HepG2 (cell line): ENCODE data around the gene GPR17. TPM values are rescaled to one million over a fixed set of nuclear protein-coding genes. Genes with fewer than 3 reads are reported as not detected.

Experiments used
- ATAC-seq: fragments of 200-7000 bp; cut with Tn5 transposase; 3 replicates; pipeline ENCODE4 v1.9.1; 2020; ENCODE audit warnings: mild to moderate bottlenecking, moderate library complexity
- BruUV-seq: library from RNA; stranded (reverse); fragments of 400-500 nt; replicated peaks from 2 replicates; lab custom pipeline; 2021; lab: Mats Ljungman, UMichigan
- CTCF ChIA-PET: fragments of 300-600 bp; formaldehyde crosslinking; extraction: SDS; loops from one replicate; lab custom pipeline; 2021; ENCODE audit warnings: low total read pairs, inconsistent platforms, low intra/inter-chr PET ratio; lab: Yijun Ruan, JAX
- POLR2A ChIA-PET: fragments of 350-600 bp; sonication (Branson Sonifier 250); formaldehyde crosslinking; loops from one replicate; lab custom pipeline; 2020; ENCODE audit warnings: antibody characterized with exemption, inconsistent platforms; lab: Yijun Ruan, JAX
- DNase-seq: peaks from one replicate; pipeline ENCODE4 v3.0.0-alpha.2; 2015; ENCODE audit warnings: low spot score
- FAIRE-seq: peaks from 3 replicates; lab custom pipeline; 2011; peaks lifted over from hg19 to GRCh38; lab: Jason Lieb, UNC
- H2AFZ ChIP-seq: one replicate; pipeline ENCODE4 v1.6.1; 2011; ENCODE audit warnings: low read length, inconsistent platforms
- H3K27ac ChIP-seq: fragments of 300-600 bp; 3 replicates; pipeline ENCODE4 v1.8.0; 2011; ENCODE audit warnings: mixed run types, mild to moderate bottlenecking, mixed read lengths, low read length, inconsistent platforms; ENCODE audit not compliant: insufficient read depth; ENCODE audit errors: extremely low read length
- H3K27me3 ChIP-seq, 2 experiments: fragments of 200-600 bp in 1 of 2; 2 replicates in 1 of 2; 3 replicates in 1 of 2; pipeline versions ENCODE4 v1.6.0 to v1.8.0; 2011; ENCODE audit warnings: low read length in 2 of 2, mild to moderate bottlenecking in 2 of 2, moderate library complexity in 2 of 2, inconsistent platforms in 1 of 2; ENCODE audit not compliant: insufficient read depth in 2 of 2, control insufficient read depth in 1 of 2
- H3K36me3 ChIP-seq, 2 experiments: fragments of 200-600 bp in 1 of 2; replicated peaks in 1 of 2; 2 replicates in 1 of 2; 3 replicates in 1 of 2; pipeline versions ENCODE4 v1.5.1 to v1.8.0; 2011; ENCODE audit warnings: low read length in 2 of 2, inconsistent platforms in 1 of 2; ENCODE audit not compliant: insufficient read depth in 2 of 2, control insufficient read depth in 1 of 2
- H3K4me1 ChIP-seq: 2 replicates; pipeline ENCODE4 v1.5.1; 2012; ENCODE audit warnings: low read length, inconsistent platforms; ENCODE audit not compliant: insufficient read depth
- H3K4me2 ChIP-seq: 2 replicates; pipeline ENCODE4 v1.6.0; 2011; ENCODE audit warnings: low read depth, low read length, inconsistent platforms
- H3K4me3 ChIP-seq, 3 experiments: fragments of 200-600 bp in 1 of 3; sonication (generic), shearing (Covaris generic) in 1 of 3; replicated peaks in 1 of 3; 2 replicates each; pipeline ENCODE4 v1.5.1; 2011 to 2016; ENCODE audit warnings: low read length in 3 of 3, inconsistent platforms in 2 of 3, low read depth in 2 of 3, mild to moderate bottlenecking in 2 of 3, control low read depth in 1 of 3, mixed read lengths in 1 of 3; ENCODE audit not compliant: insufficient read depth in 1 of 3
- H3K79me2 ChIP-seq: one replicate; pipeline ENCODE4 v1.6.1; 2011; ENCODE audit warnings: low read length, inconsistent platforms; ENCODE audit not compliant: insufficient read depth
- H3K9ac ChIP-seq: 2 replicates; pipeline ENCODE4 v1.6.0; 2011; ENCODE audit warnings: mild to moderate bottlenecking, low read depth, low read length, inconsistent platforms; ENCODE audit not compliant: insufficient read depth
- H3K9me3 ChIP-seq: 2 replicates; pipeline ENCODE4 v1.5.1; 2012; ENCODE audit warnings: mild to moderate bottlenecking, low read length
- H4K20me1 ChIP-seq: 2 replicates; pipeline ENCODE4 v1.6.0; 2011; ENCODE audit warnings: inconsistent platforms, mild to moderate bottlenecking, low read length, moderate library complexity; ENCODE audit not compliant: insufficient read depth
- CREB3 ChIP-seq: sonication (generic); formaldehyde crosslinking; IDR thresholded peaks from 2 replicates; pipeline ENCODE4 v1.5.0; 2020; ENCODE audit warnings: missing genetic modification reagents
- HNRNPK ChIP-seq: fragments of 200-400 bp; formaldehyde crosslinking; IDR thresholded peaks from 2 replicates; pipeline ENCODE4 v1.6.1; 2018; ENCODE audit warnings: low read length, low read depth, moderate library complexity, mild to moderate bottlenecking; ENCODE audit not compliant: poor library complexity, severe bottlenecking
- PHB2 ChIP-seq: fragments of 450-650 bp; IDR thresholded peaks from 2 replicates; pipeline ENCODE4 v1.6.1; 2018; ENCODE audit not compliant: partially characterized antibody
- THAP8 ChIP-seq: sonication (generic); formaldehyde crosslinking; IDR thresholded peaks from 2 replicates; pipeline ENCODE4 v1.5.1; 2020; ENCODE audit warnings: missing genetic modification reagents, mild to moderate bottlenecking, borderline replicate concordance
- ZBTB7B ChIP-seq: sonication (generic); formaldehyde crosslinking; IDR thresholded peaks from 2 replicates; pipeline ENCODE4 v1.4.0; 2020; ENCODE audit warnings: missing genetic modification reagents
- ZFP82 ChIP-seq: sonication (generic); formaldehyde crosslinking; IDR thresholded peaks from 2 replicates; pipeline ENCODE4 v1.5.1; 2020; ENCODE audit warnings: mild to moderate bottlenecking, missing genetic modification reagents, borderline replicate concordance
- ZNF629 ChIP-seq: sonication (generic); formaldehyde crosslinking; conservative IDR thresholded peaks from 2 replicates; pipeline ENCODE4 v1.5.0; 2020; ENCODE audit warnings: missing genetic modification reagents
- ZSCAN20 ChIP-seq: sonication (generic); formaldehyde crosslinking; IDR thresholded peaks from 2 replicates; pipeline ENCODE4 v1.4.0; 2020; ENCODE audit warnings: missing genetic modification reagents, mild to moderate bottlenecking, borderline replicate concordance
- WGBS: methylation state at CpG from one replicate; pipeline ENCODE4 v1.1.6; 2017; ENCODE audit warnings: low lambda C conversion rate; 5-methylcytosine and 5-hydroxymethylcytosine counted together
- in situ Hi-C: cut with HindIII; loops from 2 replicates; pipeline ENCODE4 v1.10.0; 2017; ENCODE audit warnings: low pct_unique_long_range_greater_than_20kb; ENCODE audit not compliant: extremely low pct_ligation_motif_present
- intact Hi-C: fragments of 100-400 bp; cut with micrococcal nuclease; formaldehyde crosslinking; loops from one replicate; pipeline ENCODE4 v1.10.0; 2022; ENCODE audit not compliant: unreplicated experiment
- polyA plus RNA-seq, 8 experiments: library from polyadenylated mRNA; depleted of rRNA in 3 of 8; stranded (reverse) in 7 of 8; unstranded in 1 of 8; fragments of >200 nt; fragmentation: Illumina TruSeq in 4 of 8; extraction: Trizol in 4 of 8; gene quantifications; 2 replicates each; pipeline versions ENCODE4 v1.2.1 to v1.2.3, GENCODE V29; 2011 to 2016; ENCODE audit warnings: low read depth in 4 of 8, missing spikeins in 1 of 8, mixed read lengths in 1 of 8; ENCODE audit not compliant: insufficient read depth in 1 of 8
- total RNA-seq, 5 experiments: library from RNA; depleted of rRNA; stranded (reverse); fragments of >200 nt; fragmentation: Illumina TruSeq; extraction: Trizol; gene quantifications; 2 replicates each; pipeline ENCODE4 v1.2.3, GENCODE V29; 2016; ENCODE audit warnings: low read depth in 1 of 5

The GPR17 gene
- total and polyA plus RNA-seq, 2 of the 13 experiments (the other 11 are each of a cell fraction or from before 2014, with no cell fraction given) = not detected

GRCh38 chr2:127621981-127622431, 23.9 kb upstream of the GPR17 start:
- Histone ChIP-seq H3K27ac (no peak overlapping the region), H3K4me2 (no peak overlapping the region), H3K4me1 (no peaks in the 10 kb centered on the region), H3K27me3 (peaks cover 24 to 80% of the 10 kb centered on the region in 2 experiments; a peak in 4 of 5 replicates), H3K9me3 (no peaks in the 10 kb centered on the region), H4K20me1 (no peaks in the 10 kb centered on the region), H3K79me2 (no peaks in the 10 kb centered on the region), H2AFZ (no peak overlapping the region), H3K36me3 (no peaks in the 10 kb centered on the region), H3K4me3 (no peak overlapping the region), H3K9ac (no peak overlapping the region)
- WGBS = 55% methylated on average over 14 of the region's 15 CpGs
- TF ChIP-seq ZSCAN20 (CRISPR knock-in tag) = no peak
- TF ChIP-seq PHB2 = no peak
- no peak for TF ChIP-seq ZBTB7B (CRISPR knock-in tag)
- no peak for TF ChIP-seq ZNF629 (CRISPR knock-in tag)
- TF ChIP-seq ZFP82 (CRISPR knock-in tag) = no peak
- no peak for TF ChIP-seq HNRNPK
- no peak for TF ChIP-seq THAP8
- no peak for TF ChIP-seq CREB3
- ChIA-PET CTCF (no interaction called here), POLR2A (no interaction called here)
- DNase-seq = no peak
- BruUV-seq = no TSS peak
- in situ Hi-C loops = no loop called here
- intact Hi-C loops = no loop called here
- no peak for FAIRE-seq
- ATAC-seq = no peak
